ENCODE results near the gene ATOSA.
A peak's percentile ranks its signal among the peaks of the same experiment; 100 is the strongest.

Gene ATOSA

GRCh38 chr15:52682781-52683180 is 3.6 kb upstream of the ATOSA start:
- no peak for DNase-seq

- no peak for DNase-seq
These were observed 3.0 kb upstream of the ATOSA start for GRCh38 chr15:52682200-52682599.

GRCh38 chr15:52681441-52681840 is 2.3 kb upstream of the ATOSA start:
- DNase-seq, result no peak

- DNase-seq, result no peak
These were observed 1.6 kb upstream of the ATOSA start for GRCh38 chr15:52680761-52681160.

- no peak for DNase-seq
These were observed 828 bp upstream of the ATOSA start for GRCh38 chr15:52680041-52680391.

GRCh38 chr15:52678468-52679231 is 538 bp downstream of the ATOSA start:
- peak in 1 of 2 experiments; percentile 44 for DNase-seq

- DNase-seq, result peak in 1 of 2 experiments; percentile 61
These were observed 1.4 kb downstream of the ATOSA start for GRCh38 chr15:52677593-52678467.

- no peak for DNase-seq
These were observed 4.4 kb downstream of the ATOSA start for GRCh38 chr15:52674831-52675230.

GRCh38 chr15:52673734-52674133 is 5.5 kb downstream of the ATOSA start:
- no peak for DNase-seq

GRCh38 chr15:52673312-52673711 is 5.9 kb downstream of the ATOSA start:
- DNase-seq, result no peak

- no peak for DNase-seq
These were observed 6.5 kb downstream of the ATOSA start for GRCh38 chr15:52672661-52673060.

- DNase-seq, result no peak
These were observed 9.1 kb downstream of the ATOSA start for GRCh38 chr15:52670087-52670486.

GRCh38 chr15:52668133-52668532 is 11.1 kb downstream of the ATOSA start:
- DNase-seq, result no peak

- DNase-seq, result no peak
These were observed 11.6 kb downstream of the ATOSA start for GRCh38 chr15:52667597-52667996.

GRCh38 chr15:52663536-52664294 is 15.5 kb downstream of the ATOSA start:
- no peak for DNase-seq

GRCh38 chr15:52661909-52662308 is 17.3 kb downstream of the ATOSA start:
- no peak for DNase-seq

- DNase-seq, result no peak
These were observed 19.0 kb downstream of the ATOSA start for GRCh38 chr15:52660192-52660591.

- no peak for DNase-seq
These were observed 20.2 kb downstream of the ATOSA start for GRCh38 chr15:52658955-52659354.

- DNase-seq, result no peak
These were observed 21.9 kb downstream of the ATOSA start for GRCh38 chr15:52657338-52657737.

- DNase-seq, result no peak
These were observed 22.8 kb downstream of the ATOSA start for GRCh38 chr15:52656412-52656811.

GRCh38 chr15:52653431-52653964 is 25.7 kb downstream of the ATOSA start:
- DNase-seq, result no peak

GRCh38 chr15:52652984-52653383 is 26.2 kb downstream of the ATOSA start:
- DNase-seq, result no peak

GRCh38 chr15:52652286-52652685 is 26.9 kb downstream of the ATOSA start:
- DNase-seq, result no peak

All from SW 1271 (cell line).